ENCODE measurements around the gene GGN. TPM values are rescaled to one million over a fixed set of nuclear protein-coding genes. Genes with fewer than 3 reads are reported as not detected.
"Not testable (repeated sequence)": the region's sequence is repeated elsewhere in the genome, so short reads cannot be mapped to it uniquely, and the experiment has no call there.

Gene GGN
- total RNA-seq, 1 donor from 2014 or later: 1.2 TPM

DNA sequence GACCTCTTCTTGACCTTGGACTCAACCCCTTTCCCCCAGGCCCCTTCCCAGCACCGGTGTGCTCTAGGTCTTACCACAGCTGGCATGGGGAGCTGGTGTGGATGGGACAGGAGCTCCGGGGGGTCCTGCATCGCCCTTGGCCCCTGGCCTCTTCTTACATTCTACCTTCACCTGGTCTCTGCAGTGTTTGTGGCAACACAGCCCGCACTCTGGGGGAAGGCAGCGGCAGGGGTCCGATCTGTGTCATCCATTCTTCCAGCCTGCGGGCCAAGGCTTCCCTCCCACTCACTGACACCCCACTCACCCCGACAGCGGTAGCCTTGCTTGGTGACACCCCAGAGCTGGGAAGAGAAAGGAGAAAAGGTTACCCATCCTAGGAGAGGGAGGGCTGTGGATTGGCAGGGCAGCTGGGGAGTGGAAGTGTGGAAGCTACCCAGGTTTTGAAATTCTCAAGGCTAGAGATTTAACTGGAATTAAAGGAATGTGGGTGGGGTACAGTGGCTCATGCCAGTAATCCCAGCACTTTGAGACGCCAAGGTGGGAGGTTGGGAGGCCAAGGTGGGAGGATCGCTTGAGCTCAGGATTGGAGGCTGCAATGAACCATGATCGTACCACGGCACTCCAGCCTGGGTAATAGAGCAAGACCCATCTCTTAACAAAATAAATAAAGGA lies 23.3 kb upstream of the GGN start:
- Mint-ChIP-seq H3K36me3 (ENCODE audit: low read depth) (peaks cover 21% of the 10 kb centered on the region), H3K27ac (no peak overlapping the region), H3K27me3 (no peaks in the 10 kb centered on the region), H3K4me1 (no peaks in the 10 kb centered on the region), H3K4me3 (no peak overlapping the region), H3K9me3 (no peaks in the 10 kb centered on the region)
- POLR2A ChIA-PET: interaction anchor here (0.7 kb wide), 1 partner anchor 8 kb away, joined by 3 read pairs; the partner anchor contains the start of gene FAM98C
- CTCF ChIA-PET: no interaction called here
- ATAC-seq (ENCODE audit: low read depth): no peak
- intact Hi-C loops (cut with micrococcal nuclease): no loop called here
- TF ChIP-seq, protein P1, sequence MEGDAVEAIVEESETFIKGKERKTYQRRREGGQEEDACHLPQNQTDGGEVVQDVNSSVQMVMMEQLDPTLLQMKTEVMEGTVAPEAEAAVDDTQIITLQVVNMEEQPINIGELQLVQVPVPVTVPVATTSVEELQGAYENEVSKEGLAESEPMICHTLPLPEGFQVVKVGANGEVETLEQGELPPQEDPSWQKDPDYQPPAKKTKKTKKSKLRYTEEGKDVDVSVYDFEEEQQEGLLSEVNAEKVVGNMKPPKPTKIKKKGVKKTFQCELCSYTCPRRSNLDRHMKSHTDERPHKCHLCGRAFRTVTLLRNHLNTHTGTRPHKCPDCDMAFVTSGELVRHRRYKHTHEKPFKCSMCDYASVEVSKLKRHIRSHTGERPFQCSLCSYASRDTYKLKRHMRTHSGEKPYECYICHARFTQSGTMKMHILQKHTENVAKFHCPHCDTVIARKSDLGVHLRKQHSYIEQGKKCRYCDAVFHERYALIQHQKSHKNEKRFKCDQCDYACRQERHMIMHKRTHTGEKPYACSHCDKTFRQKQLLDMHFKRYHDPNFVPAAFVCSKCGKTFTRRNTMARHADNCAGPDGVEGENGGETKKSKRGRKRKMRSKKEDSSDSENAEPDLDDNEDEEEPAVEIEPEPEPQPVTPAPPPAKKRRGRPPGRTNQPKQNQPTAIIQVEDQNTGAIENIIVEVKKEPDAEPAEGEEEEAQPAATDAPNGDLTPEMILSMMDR (IDR thresholded peaks at IDR 0.05): no peak
- no peak for DNase-seq

DNA sequence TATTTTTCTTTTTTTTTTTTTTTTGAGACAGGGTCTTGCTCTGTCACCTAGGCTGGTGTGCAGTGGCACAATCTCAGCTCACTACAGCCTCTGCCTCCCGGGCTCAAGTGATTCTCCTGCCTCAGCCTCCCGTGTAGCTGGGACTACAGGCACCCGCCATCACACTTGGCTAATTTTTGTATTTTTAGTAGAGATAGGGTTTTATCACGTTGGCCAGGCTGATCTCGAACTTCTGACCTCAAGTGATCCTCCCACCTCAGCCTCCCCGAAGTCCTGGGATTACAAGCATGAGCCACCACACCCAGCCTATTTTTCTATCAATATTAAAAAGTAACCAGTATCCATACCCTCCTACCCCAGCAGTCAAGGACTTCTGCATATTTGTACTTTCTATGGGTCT lies 22.6 kb upstream of the GGN start:
- H3K4me3 Mint-ChIP-seq; intact Hi-C loops (cut with micrococcal nuclease); ATAC-seq (ENCODE audit: low read depth); H3K9me3 Mint-ChIP-seq; H3K4me1 Mint-ChIP-seq; DNase-seq; CTCF ChIA-PET; H3K27me3 Mint-ChIP-seq; H3K27ac Mint-ChIP-seq: not testable (repeated sequence)
- H3K36me3 Mint-ChIP-seq (ENCODE audit: low read depth): peaks cover 22% of the 10 kb centered on the region
- POLR2A ChIA-PET: interaction anchor here (2.4 kb wide), 1 partner anchor 15 kb away, joined by 6 read pairs; no protein-coding TSS in a partner anchor

DNA sequence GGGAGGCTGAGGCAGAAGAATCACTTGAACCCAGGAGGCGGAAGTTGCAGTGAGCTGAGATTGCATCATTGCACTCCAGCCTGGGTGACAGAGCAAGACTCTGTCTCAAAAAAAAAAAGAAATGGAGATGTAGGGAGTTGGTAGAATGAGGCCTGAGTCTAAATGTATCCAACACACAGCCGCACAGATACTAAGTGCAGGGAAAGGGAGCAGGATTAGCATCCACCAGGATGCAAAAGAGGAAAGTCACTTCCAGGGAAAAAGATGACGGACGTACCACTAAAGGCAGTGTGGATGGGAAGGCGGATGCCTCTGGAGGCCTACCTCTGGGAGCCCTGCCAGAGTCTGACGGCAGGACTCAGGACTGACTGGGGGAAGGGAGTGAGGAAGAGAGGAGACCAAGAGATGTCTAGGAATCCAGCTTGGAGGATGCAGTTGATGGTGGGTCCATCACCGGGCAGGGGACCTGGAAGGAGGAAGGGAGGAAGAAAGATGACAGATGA lies 21.8 kb upstream of the GGN start:
- H3K4me1 Mint-ChIP-seq: peaks cover 4% of the 10 kb centered on the region
- POLR2A ChIA-PET: interaction anchor here (2.4 kb wide), 1 partner anchor 15 kb away, joined by 6 read pairs; no protein-coding TSS in a partner anchor
- TF ChIP-seq, protein P1 (IDR thresholded peaks at IDR 0.05): no peak
- CTCF ChIA-PET: no interaction called here
- no peak overlapping the region for H3K4me3 Mint-ChIP-seq
- ATAC-seq (ENCODE audit: low read depth) (no peak), DNase-seq (no peak)
- H3K36me3 Mint-ChIP-seq (ENCODE audit: low read depth): peaks cover 27% of the 10 kb centered on the region
- H3K27me3 Mint-ChIP-seq: no peaks in the 10 kb centered on the region
- H3K9me3 Mint-ChIP-seq: no peaks in the 10 kb centered on the region
- intact Hi-C loops (cut with micrococcal nuclease): no loop called here
- H3K27ac Mint-ChIP-seq: no peak overlapping the region

DNA sequence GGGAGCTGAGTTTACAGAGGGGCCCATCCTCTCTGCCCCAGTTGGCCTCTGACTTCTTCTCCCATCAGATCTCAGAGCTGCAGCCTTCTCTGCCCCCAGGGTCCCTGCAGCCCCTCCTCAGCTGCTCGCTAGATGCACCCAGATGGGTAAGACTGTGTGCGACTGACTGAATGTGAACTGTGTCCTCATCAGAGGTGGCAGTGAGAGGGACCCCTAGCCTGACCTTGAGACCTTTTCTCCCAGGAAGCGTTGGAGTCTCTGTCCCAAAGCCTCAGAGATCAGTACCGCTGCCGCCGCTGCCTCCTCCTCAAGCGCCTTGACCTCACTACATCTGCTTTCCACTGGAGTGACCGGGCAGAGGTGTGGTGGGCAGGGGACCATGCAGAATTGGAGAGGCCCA lies 17.4 kb upstream of the GGN start:
- H3K4me3 Mint-ChIP-seq: peak overlapping the region; percentile 41
- ChIA-PET POLR2A (interaction anchor here (0.6 to 3.2 kb wide), 4 partner anchors 22 to 1029 kb away, joined by 3 to 31 read pairs (median 3); partner anchors contain the start of gene RASGRP4), CTCF (interaction anchor here (3.3 to 4.5 kb wide), 2 partner anchors 20 to 230 kb away, joined by 29 to 80 read pairs; partner anchors contain the start of gene RASGRP4)
- H3K27me3 Mint-ChIP-seq: no peaks in the 10 kb centered on the region
- H3K36me3 Mint-ChIP-seq (ENCODE audit: low read depth): peaks cover 27% of the 10 kb centered on the region
- H3K9me3 Mint-ChIP-seq: no peaks in the 10 kb centered on the region
- no peak for ATAC-seq (ENCODE audit: low read depth)
- TF ChIP-seq, protein P1 (IDR thresholded peaks at IDR 0.05): no peak
- peaks cover 22% of the 10 kb centered on the region for H3K4me1 Mint-ChIP-seq
- no peak for DNase-seq
- intact Hi-C loops (cut with micrococcal nuclease): no loop called here
- H3K27ac Mint-ChIP-seq: no peak overlapping the region

DNA sequence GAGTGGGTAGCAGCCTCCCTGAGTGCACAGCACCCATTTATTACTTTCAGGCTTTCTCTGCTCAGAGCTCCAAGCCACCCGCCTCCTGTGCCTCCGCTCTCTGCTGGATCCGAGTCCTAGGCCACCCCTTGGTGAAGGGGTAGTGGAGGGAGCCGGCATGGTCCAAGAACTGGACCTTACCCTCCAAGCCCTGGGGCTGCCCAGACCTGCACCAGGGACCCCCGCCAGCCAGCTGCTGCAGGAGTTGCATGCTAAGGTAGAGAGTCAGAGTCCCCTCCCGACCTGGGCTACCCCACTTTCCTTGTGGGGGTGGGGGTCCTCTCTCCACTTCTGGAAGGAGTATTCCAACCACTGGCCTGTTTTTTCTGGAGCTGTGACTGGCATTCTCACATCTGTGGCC lies 17.0 kb upstream of the GGN start:
- H3K27me3 Mint-ChIP-seq: no peaks in the 10 kb centered on the region
- ATAC-seq (ENCODE audit: low read depth) (no peak), DNase-seq (no peak)
- H3K9me3 Mint-ChIP-seq: no peaks in the 10 kb centered on the region
- ChIA-PET POLR2A (interaction anchor here (1.0 to 3.2 kb wide), 2 partner anchors 22 to 26 kb away, joined by 3 to 31 read pairs; partner anchors contain the start of gene RASGRP4), CTCF (interaction anchor here (2.3 to 4.5 kb wide), 4 partner anchors 21 to 483 kb away, joined by 14 to 80 read pairs (median 26); partner anchors contain the start of genes PSMD8 and RASGRP4)
- intact Hi-C loops (cut with micrococcal nuclease): loop anchor here (5.0 kb wide), 1 partner anchor 508 kb away; no protein-coding TSS in a partner anchor
- TF ChIP-seq, protein P1 (IDR thresholded peaks at IDR 0.05): no peak
- H3K36me3 Mint-ChIP-seq (ENCODE audit: low read depth): peaks cover 27% of the 10 kb centered on the region
- H3K4me1 Mint-ChIP-seq: peaks cover 22% of the 10 kb centered on the region
- H3K4me3 Mint-ChIP-seq: peak overlapping the region; percentile 91
- no peak overlapping the region for H3K27ac Mint-ChIP-seq
